Calu3 (cell line): Measurements from ENCODE around the gene KAT6B. TPM values are rescaled to one million over a fixed set of nuclear protein-coding genes. Genes with fewer than 3 reads are reported as not detected.
A peak's percentile ranks its signal among the peaks of the same experiment; 100 is the strongest.

ENCODE experiments used
- BruUV-seq: library from RNA; stranded (reverse); fragments of 400-500 nt; replicated peaks from 2 replicates; lab custom pipeline; 2021; lab: Mats Ljungman, UMichigan
- CTCF ChIA-PET: fragments of 300-600 bp; sonication (Branson Sonifier 250); formaldehyde crosslinking; loops from one replicate; lab custom pipeline; 2022; ENCODE audit warnings: antibody characterized with exemption; lab: Charles Lee
- DNase-seq: peaks from one replicate; pipeline ENCODE4 v3.0.0; 2022
- H3K27ac Mint-ChIP-seq: one replicate; pipeline ENCODE4 v1.8.0; 2022; ENCODE audit warnings: mixed read lengths; ENCODE audit not compliant: unreplicated experiment
- H3K27me3 Mint-ChIP-seq: one replicate; pipeline ENCODE4 v1.8.0; 2022; ENCODE audit warnings: mixed read lengths; ENCODE audit not compliant: unreplicated experiment
- H3K36me3 Mint-ChIP-seq: one replicate; pipeline ENCODE4 v1.8.0; 2022; ENCODE audit warnings: mild to moderate bottlenecking, moderate library complexity, mixed read lengths; ENCODE audit not compliant: insufficient read depth, unreplicated experiment
- H3K4me1 Mint-ChIP-seq: one replicate; pipeline ENCODE4 v1.8.0; 2022; ENCODE audit warnings: mild to moderate bottlenecking, low read depth, mixed read lengths; ENCODE audit not compliant: unreplicated experiment
- H3K4me3 Mint-ChIP-seq: one replicate; pipeline ENCODE4 v1.8.0; 2022; ENCODE audit warnings: mild to moderate bottlenecking, low read depth, moderate library complexity, mixed read lengths; ENCODE audit not compliant: unreplicated experiment
- H3K9me3 Mint-ChIP-seq: one replicate; pipeline ENCODE4 v1.8.0; 2022; ENCODE audit warnings: low read depth, mixed read lengths; ENCODE audit not compliant: unreplicated experiment
- intact Hi-C: fragments of 100-400 bp; cut with micrococcal nuclease; formaldehyde crosslinking; loops from one replicate; pipeline ENCODE4 v1.10.0; 2022; ENCODE audit not compliant: unreplicated experiment
- total RNA-seq: library from RNA; stranded (reverse); gene quantifications from 2 replicates; pipeline ENCODE4 v1.2.3, GENCODE V29; 2022
- TF ChIP-seq, protein P1 (sequence below): fragments of 200-600 bp; IDR thresholded peaks from one replicate; pipeline ENCODE4 v1.8.0; 2022; ENCODE audit warnings: antibody characterized with exemption; ENCODE audit not compliant: unreplicated experiment

Gene KAT6B
- total RNA-seq, 1 experiment from 2014 or later = 28.6 TPM

GRCh38 chr10:74925708-74926107, 99.3 kb downstream of the KAT6B start:
- Mint-ChIP-seq H3K27ac (no peak overlapping the region), H3K4me3 (no peak overlapping the region), H3K27me3 (no peaks in the 10 kb centered on the region), H3K36me3 (no peaks in the 10 kb centered on the region), H3K9me3 (no peaks in the 10 kb centered on the region), H3K4me1 (peaks cover 65% of the 10 kb centered on the region)
- TF ChIP-seq, protein P1, sequence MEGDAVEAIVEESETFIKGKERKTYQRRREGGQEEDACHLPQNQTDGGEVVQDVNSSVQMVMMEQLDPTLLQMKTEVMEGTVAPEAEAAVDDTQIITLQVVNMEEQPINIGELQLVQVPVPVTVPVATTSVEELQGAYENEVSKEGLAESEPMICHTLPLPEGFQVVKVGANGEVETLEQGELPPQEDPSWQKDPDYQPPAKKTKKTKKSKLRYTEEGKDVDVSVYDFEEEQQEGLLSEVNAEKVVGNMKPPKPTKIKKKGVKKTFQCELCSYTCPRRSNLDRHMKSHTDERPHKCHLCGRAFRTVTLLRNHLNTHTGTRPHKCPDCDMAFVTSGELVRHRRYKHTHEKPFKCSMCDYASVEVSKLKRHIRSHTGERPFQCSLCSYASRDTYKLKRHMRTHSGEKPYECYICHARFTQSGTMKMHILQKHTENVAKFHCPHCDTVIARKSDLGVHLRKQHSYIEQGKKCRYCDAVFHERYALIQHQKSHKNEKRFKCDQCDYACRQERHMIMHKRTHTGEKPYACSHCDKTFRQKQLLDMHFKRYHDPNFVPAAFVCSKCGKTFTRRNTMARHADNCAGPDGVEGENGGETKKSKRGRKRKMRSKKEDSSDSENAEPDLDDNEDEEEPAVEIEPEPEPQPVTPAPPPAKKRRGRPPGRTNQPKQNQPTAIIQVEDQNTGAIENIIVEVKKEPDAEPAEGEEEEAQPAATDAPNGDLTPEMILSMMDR = no peak
- BruUV-seq = no TSS peak
- no peak for DNase-seq
- CTCF ChIA-PET = no interaction called here
- intact Hi-C loops = no loop called here

DNA sequence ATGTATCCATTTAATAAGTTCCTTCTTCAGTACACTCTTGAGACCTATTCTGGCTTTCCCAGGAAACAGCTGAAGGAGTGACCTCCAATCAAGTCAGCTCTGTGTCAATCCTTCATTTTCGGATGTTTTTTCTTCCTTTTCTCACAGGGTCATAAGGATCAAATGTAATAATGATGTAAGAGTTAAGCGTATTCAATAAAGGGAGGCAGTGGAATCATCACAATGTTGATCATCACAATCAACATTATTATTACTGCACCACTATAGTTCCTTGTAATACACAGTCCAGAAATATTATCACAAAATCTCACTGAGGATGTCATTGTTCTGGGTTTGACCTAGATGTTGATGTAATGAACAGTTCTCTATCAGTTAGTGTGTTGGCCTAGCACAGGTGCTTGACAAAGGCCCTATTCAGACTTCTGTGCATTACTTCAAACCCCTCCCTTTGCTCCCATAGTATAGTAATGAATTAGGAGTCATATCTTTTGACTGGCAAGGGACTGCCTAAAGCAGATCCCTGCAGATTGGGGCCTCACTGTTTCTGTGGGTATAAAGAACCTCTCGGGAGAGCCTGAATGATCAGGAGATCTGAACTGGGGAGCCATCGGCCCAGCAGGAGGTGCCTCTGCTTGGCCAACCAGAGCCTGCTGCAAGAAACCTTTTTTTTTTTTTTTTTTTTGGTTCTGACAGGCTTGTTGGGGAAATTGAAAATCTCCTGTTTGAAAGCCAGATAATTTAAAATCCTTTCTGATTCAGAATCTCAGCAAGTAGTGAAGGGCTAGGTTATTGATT, 100.6 kb downstream of the KAT6B start:
- peak overlapping the region; percentile 83 for H3K27ac Mint-ChIP-seq
- intact Hi-C loops = no loop called here
- no peaks in the 10 kb centered on the region for H3K27me3 Mint-ChIP-seq
- H3K36me3 Mint-ChIP-seq = no peaks in the 10 kb centered on the region
- peaks cover 57% of the 10 kb centered on the region for H3K4me1 Mint-ChIP-seq
- no TSS peak for BruUV-seq
- CTCF ChIA-PET = no interaction called here
- peak overlapping the region; percentile 33 for H3K4me3 Mint-ChIP-seq
- TF ChIP-seq, protein P1 = no peak
- H3K9me3 Mint-ChIP-seq = no peaks in the 10 kb centered on the region
- DNase-seq = peak; percentile 41

DNA sequence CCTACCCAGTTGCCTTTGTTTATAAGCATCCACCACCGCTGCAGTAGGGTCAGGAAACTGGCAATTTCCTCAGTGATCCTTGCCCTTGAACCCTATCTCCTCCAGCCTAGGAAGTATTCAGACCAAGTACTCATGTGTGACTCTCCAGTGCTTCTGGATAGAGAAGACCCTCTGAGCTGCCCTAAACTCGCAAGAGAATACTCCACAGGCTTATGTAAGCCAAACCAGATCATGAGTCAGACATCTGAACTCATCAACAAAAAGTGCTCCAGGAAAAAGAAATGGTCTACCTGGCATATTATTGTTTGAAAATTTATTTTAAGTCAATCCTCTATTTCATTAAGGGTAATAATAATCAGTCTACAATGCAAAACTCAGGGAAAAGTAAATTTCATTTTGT, 101.3 kb downstream of the KAT6B start:
- BruUV-seq = no TSS peak
- H3K9me3 Mint-ChIP-seq = no peaks in the 10 kb centered on the region
- no peaks in the 10 kb centered on the region for H3K36me3 Mint-ChIP-seq
- DNase-seq = no peak
- TF ChIP-seq, protein P1 = no peak
- peak overlapping the region; percentile 83 for H3K27ac Mint-ChIP-seq
- H3K4me3 Mint-ChIP-seq = peak overlapping the region; percentile 33
- no peaks in the 10 kb centered on the region for H3K27me3 Mint-ChIP-seq
- CTCF ChIA-PET = no interaction called here
- intact Hi-C loops = no loop called here
- H3K4me1 Mint-ChIP-seq = peaks cover 50% of the 10 kb centered on the region

GRCh38 chr10:74928742-74929191, 102.4 kb downstream of the KAT6B start:
- TF ChIP-seq, protein P1 = no peak
- intact Hi-C loops = no loop called here
- peak overlapping the region; percentile 83 for H3K27ac Mint-ChIP-seq
- no peaks in the 10 kb centered on the region for H3K36me3 Mint-ChIP-seq
- no peaks in the 10 kb centered on the region for H3K9me3 Mint-ChIP-seq
- DNase-seq = no peak
- CTCF ChIA-PET = no interaction called here
- no peaks in the 10 kb centered on the region for H3K27me3 Mint-ChIP-seq
- no peak overlapping the region for H3K4me3 Mint-ChIP-seq
- peaks cover 39% of the 10 kb centered on the region for H3K4me1 Mint-ChIP-seq
- BruUV-seq = no TSS peak
